C4-2B (cell line): Measurements from ENCODE around the gene BPIFA1.

Experiments used
- H3K27ac ChIP-seq: fragments of 450-650 bp; 2 replicates; pipeline ENCODE4 v1.5.1; 2017
- CTCF ChIP-seq: fragments of 450-650 bp; conservative IDR thresholded peaks from 2 replicates; pipeline ENCODE4 v1.5.1; 2017; ENCODE audit warnings: mild to moderate bottlenecking
- ZFX ChIP-seq: fragments of 450-650 bp; IDR thresholded peaks from 2 replicates; pipeline ENCODE4 v1.6.1; 2017

Gene BPIFA1

GRCh38 chr20:33277471-33278441 lies 42.0 kb downstream of the BPIFA1 start:
- no peak for TF ChIP-seq CTCF
- TF ChIP-seq ZFX, result no peak
- no peak overlapping the region for H3K27ac ChIP-seq

DNA sequence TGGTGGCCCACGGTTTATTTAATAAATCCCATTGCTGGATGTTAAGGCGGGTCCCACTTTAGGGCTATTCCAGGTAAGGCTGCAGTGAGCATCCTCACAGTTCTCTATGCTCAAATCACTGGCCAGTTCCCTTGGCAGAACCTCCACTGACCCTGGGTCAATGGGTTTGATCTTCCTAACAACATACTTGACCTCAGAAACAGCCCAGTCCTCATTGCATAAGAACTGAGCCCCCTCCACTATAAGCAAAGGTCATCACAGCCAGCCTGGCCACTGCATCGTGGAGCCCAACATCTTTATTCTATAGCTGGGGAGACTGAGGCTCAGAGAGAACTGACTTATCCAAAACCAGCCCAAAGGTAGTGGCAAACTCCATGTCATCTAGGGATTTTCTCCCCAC lies 42.9 kb downstream of the BPIFA1 start:
- TF ChIP-seq CTCF (no peak), ZFX (no peak)
- no peak overlapping the region for H3K27ac ChIP-seq

GRCh38 chr20:33279261-33279910 lies 43.6 kb downstream of the BPIFA1 start:
- TF ChIP-seq ZFX (no peak), CTCF (no peak)
- no peak overlapping the region for H3K27ac ChIP-seq

- H3K27ac ChIP-seq, result no peak overlapping the region
- no peak for TF ChIP-seq ZFX
Observed at GRCh38 chr20:33280000-33280680, 44.3 kb downstream of the BPIFA1 start.

GRCh38 chr20:33280775-33281174 lies 45.0 kb downstream of the BPIFA1 start:
- no peak for TF ChIP-seq CTCF
- TF ChIP-seq ZFX, result no peak
- no peak overlapping the region for H3K27ac ChIP-seq

DNA sequence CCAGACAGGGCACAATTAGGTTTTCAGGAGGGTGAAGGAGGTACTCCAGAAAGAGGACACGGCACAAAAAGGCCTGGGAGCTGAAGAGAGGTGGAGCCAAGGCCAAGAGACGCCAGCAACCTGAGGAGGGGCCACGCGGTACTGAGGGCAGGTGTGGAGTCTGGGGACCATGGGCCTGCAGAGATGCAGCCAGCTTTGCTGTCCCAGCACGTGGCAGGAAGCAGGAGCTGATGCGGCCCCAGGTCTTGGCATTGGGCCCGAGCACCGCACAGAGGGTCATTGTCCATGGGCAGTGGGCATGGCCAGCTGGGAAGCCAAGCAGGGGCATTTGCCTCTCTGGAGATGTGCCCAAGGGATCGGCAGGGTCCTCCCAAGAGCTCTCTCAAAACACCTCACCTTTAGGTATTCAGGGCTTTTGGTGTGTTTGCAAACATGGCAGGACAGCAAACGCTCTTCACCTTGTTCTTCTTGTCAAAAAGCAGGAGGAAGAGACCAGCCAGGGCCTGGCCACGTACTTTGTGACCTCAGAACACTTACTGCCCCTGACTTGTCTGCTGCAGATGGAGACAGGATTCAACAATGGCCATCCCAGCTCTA lies 45.9 kb downstream of the BPIFA1 start:
- no peak overlapping the region for H3K27ac ChIP-seq
- TF ChIP-seq ZFX, result no peak
- TF ChIP-seq CTCF, result no peak

- H3K27ac ChIP-seq, result no peak overlapping the region
- no peak for TF ChIP-seq CTCF
- no peak for TF ChIP-seq ZFX
Observed at GRCh38 chr20:33282196-33282934, 46.6 kb downstream of the BPIFA1 start.
